Gastrocnemius medialis (tissue), 4 donors: ENCODE results near the gene R3HDM2. TPM values are rescaled to one million over a fixed set of nuclear protein-coding genes. Genes with fewer than 3 reads are reported as not detected.

ENCODE experiments used
- ATAC-seq, 2 donors: fragments of 150-250 bp; one replicate each; pipeline ENCODE4 v1.9.1; 2016
- DNase-seq, 2 donors: peaks; one replicate each; pipeline ENCODE4 v3.0.0-alpha.2; 2019
- H3K27ac ChIP-seq, 4 donors: fragments of 200-600 bp; sonication (generic); 1 replicate in 1 of 4; 2 replicates in 3 of 4; pipeline ENCODE4 v1.5.1; 2016 to 2018; ENCODE audit warnings: mild to moderate bottlenecking in 2 of 4, moderate library complexity in 1 of 4
- H3K27me3 ChIP-seq, 3 donors: fragments of 200-600 bp; sonication (generic) in 2 of 3; 1 replicate in 1 of 3; 2 replicates in 2 of 3; pipeline versions ENCODE4 v1.5.1 to v1.6.0; 2016 to 2019; ENCODE audit warnings: mild to moderate bottlenecking in 1 of 3, moderate library complexity in 1 of 3
- H3K36me3 ChIP-seq, 2 donors: fragments of 200-600 bp; sonication (generic) in 1 of 2; one replicate each; pipeline ENCODE4 v1.5.1; 2017 to 2018
- H3K4me1 ChIP-seq, 2 donors: fragments of 200-600 bp; sonication (generic) in 1 of 2; one replicate each; pipeline ENCODE4 v1.5.1; 2016 to 2017; ENCODE audit warnings: mild to moderate bottlenecking in 2 of 2
- H3K4me3 ChIP-seq, 4 donors: fragments of 200-600 bp; sonication (generic) in 3 of 4; 1 replicate in 1 of 4; 2 replicates in 3 of 4; pipeline ENCODE4 v1.5.1; 2016 to 2019; ENCODE audit warnings: mild to moderate bottlenecking in 2 of 4
- H3K9me3 ChIP-seq, 3 donors: fragments of 200-600 bp; sonication (generic) in 2 of 3; 1 replicate in 1 of 3; 2 replicates in 2 of 3; pipeline ENCODE4 v1.5.1; 2016 to 2019
- POLR2A ChIP-seq, 2 donors: fragments of 450-650 bp; IDR thresholded peaks; one replicate each; pipeline ENCODE4 v1.6.1; 2017; ENCODE audit warnings: antibody characterized with exemption in 2 of 2, mild to moderate bottlenecking in 2 of 2, moderate library complexity in 2 of 2
- in situ Hi-C, 4 donors: fragments of 200-750 bp; cut with MboI; loops; one replicate each; pipeline versions ENCODE4 v1.15.0 to v1.8.0; 2017; ENCODE audit warnings: low sequenced_read_pairs in 4 of 4
- intact Hi-C: fragments of 100-400 bp; cut with DNase I; formaldehyde crosslinking; loops from one replicate; pipeline ENCODE4 v1.15.1; 2023; ENCODE audit warnings: low total_unique reads
- total RNA-seq, 4 donors: library from RNA; depleted of rRNA; stranded (reverse); fragments of >200 nt; gene quantifications; one replicate each; pipeline versions ENCODE4 v1.1.0 to v1.2.3, GENCODE V29; 2016
- TF ChIP-seq, protein P1 (sequence below), 5 experiments: fragments of 450-650 bp in 3 of 5; fragments of 200-600 bp in 2 of 5; sonication (generic) in 2 of 5; IDR thresholded peaks in 4 of 5; conservative IDR thresholded peaks in 1 of 5; 1 replicate in 4 of 5; 2 replicates in 1 of 5; pipeline ENCODE4 v1.5.1; 2016 to 2019; ENCODE audit warnings: antibody characterized with exemption in 5 of 5, mild to moderate bottlenecking in 3 of 5, moderate library complexity in 3 of 5

The R3HDM2 gene
- total RNA-seq, 4 donors from 2014 or later = 24.1 to 27.1 (median 25.6) TPM

DNA sequence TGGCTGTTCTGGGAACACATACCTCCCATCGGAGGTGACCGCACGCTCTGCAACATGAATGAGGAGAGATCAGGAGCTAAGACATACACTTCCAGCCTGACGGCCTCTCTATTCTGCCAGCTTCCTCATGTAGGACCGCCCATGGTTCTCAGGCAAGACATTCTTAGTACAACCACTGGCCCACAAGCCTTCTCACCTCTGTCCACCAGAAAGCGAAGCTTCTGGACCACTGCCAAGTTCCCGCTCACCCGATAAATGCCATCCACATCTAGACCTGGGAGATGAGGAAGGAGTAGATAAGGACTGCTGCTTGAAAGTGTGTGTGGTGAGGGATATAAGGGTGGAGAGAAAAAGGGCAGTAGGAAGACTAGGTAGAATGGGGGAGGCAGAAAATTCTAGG lies 43.6 kb upstream of the R3HDM2 start:
- H3K36me3 ChIP-seq = no peaks in the 10 kb centered on the region
- H3K27ac ChIP-seq = no peak overlapping the region
- ATAC-seq = no peak
- DNase-seq = no peak
- in situ Hi-C loops (no loop called here), intact Hi-C loops (no loop called here)
- no peaks in the 10 kb centered on the region for H3K9me3 ChIP-seq
- no peak for TF ChIP-seq POLR2A (IDR thresholded peaks at IDR 0.05)
- peaks cover 41 to 47% (median 45%) of the 10 kb centered on the region in 3 donors for H3K27me3 ChIP-seq
- H3K4me3 ChIP-seq = no peak overlapping the region
- peaks cover 12% of the 10 kb centered on the region in 2 donors for H3K4me1 ChIP-seq

DNA sequence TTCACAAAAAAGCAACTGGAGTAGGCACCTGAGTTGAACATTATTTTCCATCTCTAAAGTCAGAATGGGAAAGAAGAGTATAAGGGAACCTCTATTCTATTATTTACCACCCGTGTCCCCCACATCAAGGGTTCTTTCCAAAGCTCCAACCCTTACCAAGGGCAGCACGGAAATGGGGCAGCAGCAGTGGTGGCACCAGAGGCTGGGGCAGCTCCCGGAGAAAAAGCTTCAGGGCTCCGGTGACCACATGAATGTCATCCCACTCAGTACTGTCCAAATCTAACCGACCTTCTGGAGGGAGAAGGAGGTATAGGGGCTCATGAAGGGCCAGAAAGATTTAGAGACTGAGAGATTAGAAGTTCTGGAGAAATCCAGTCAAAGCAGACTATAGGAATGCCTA lies 43.0 kb upstream of the R3HDM2 start:
- Histone ChIP-seq H3K9me3 (no peaks in the 10 kb centered on the region), H3K4me1 (peaks cover 12% of the 10 kb centered on the region in 2 donors), H3K27ac (no peak overlapping the region), H3K27me3 (peaks cover 41 to 47% (median 45%) of the 10 kb centered on the region in 3 donors), H3K4me3 (no peak overlapping the region), H3K36me3 (no peaks in the 10 kb centered on the region)
- TF ChIP-seq, protein P1, sequence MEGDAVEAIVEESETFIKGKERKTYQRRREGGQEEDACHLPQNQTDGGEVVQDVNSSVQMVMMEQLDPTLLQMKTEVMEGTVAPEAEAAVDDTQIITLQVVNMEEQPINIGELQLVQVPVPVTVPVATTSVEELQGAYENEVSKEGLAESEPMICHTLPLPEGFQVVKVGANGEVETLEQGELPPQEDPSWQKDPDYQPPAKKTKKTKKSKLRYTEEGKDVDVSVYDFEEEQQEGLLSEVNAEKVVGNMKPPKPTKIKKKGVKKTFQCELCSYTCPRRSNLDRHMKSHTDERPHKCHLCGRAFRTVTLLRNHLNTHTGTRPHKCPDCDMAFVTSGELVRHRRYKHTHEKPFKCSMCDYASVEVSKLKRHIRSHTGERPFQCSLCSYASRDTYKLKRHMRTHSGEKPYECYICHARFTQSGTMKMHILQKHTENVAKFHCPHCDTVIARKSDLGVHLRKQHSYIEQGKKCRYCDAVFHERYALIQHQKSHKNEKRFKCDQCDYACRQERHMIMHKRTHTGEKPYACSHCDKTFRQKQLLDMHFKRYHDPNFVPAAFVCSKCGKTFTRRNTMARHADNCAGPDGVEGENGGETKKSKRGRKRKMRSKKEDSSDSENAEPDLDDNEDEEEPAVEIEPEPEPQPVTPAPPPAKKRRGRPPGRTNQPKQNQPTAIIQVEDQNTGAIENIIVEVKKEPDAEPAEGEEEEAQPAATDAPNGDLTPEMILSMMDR (IDR thresholded peaks at IDR 0.05 in 4 of 5, conservative IDR thresholded peaks at IDR 0.05 in 1 of 5) = no peak
- no peak for TF ChIP-seq POLR2A (IDR thresholded peaks at IDR 0.05)
- no peak for ATAC-seq
- intact Hi-C loops (no loop called here), in situ Hi-C loops (no loop called here)
- DNase-seq = no peak

DNA sequence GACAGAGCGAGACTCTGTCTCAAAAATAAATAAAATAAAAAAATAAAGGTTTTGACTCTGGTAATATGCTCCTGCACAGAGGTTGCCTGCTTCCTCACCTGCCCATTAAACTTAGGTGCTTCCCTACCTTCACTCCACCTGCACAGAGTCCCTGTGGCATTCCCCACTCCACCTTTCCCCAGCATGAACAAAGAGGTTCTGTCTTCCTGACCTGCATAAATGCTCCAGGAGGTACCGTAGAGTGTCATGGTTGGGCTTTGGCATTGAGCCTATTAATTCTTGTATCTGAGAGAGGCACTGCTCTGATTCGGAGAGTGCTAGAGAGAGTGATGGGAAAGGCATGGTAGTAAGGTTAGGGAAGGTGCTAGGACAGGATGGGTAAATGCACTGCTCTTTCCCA lies 42.5 kb upstream of the R3HDM2 start:
- ATAC-seq = no peak
- H3K4me3 ChIP-seq = no peak overlapping the region
- intact Hi-C loops (no loop called here), in situ Hi-C loops (no loop called here)
- DNase-seq = no peak
- no peaks in the 10 kb centered on the region for H3K36me3 ChIP-seq
- H3K27me3 ChIP-seq = peaks cover 41 to 47% (median 45%) of the 10 kb centered on the region in 3 donors
- H3K4me1 ChIP-seq = peaks cover 12% of the 10 kb centered on the region in 2 donors
- H3K9me3 ChIP-seq = no peaks in the 10 kb centered on the region
- TF ChIP-seq, protein P1 (IDR thresholded peaks at IDR 0.05 in 4 of 5, conservative IDR thresholded peaks at IDR 0.05 in 1 of 5) = no peak
- no peak for TF ChIP-seq POLR2A (IDR thresholded peaks at IDR 0.05)
- no peak overlapping the region for H3K27ac ChIP-seq

DNA sequence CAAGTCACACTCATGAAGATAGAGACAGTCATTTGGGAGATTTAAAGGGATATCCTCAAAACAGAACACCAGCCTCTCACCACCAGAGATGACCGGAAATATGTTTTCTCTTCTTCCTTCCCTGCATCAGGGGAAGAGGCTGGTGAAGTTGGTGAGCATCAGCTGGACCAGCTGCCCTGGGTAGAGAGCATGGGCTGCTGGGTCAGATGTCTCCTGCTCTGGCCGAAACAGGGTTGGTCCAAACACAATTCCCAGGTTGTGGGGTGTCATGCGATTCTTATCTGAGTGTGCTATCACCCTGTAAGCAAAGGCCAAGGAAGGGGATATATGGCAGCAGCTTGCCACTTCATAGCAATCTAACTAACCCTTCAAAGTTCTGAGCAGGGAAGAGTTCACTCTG lies 41.5 kb upstream of the R3HDM2 start:
- no peaks in the 10 kb centered on the region for H3K36me3 ChIP-seq

DNA sequence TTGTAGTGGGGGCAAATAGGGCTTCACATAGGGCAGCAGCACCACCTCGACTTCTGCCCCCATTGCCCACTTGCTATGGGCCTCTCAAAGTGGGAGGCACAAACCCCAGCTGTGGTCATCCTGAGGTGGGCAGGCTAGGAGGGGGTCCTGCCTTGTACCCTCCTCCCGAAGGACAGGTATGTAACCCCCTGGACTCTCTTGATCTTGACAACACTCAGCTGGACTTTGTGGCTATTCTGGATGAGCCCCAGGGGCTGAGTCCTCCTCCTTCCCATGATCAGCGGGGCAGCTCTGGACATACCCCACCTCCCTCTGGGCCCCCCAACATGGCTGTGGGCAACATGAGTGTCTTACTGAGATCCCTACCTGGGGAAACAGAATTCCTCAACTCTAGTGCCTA lies 40.8 kb upstream of the R3HDM2 start:
- Histone ChIP-seq H3K4me1 (peaks cover 12% of the 10 kb centered on the region in 2 donors), H3K27me3 (peaks cover 33 to 43% (median 41%) of the 10 kb centered on the region in 3 donors), H3K27ac (no peak overlapping the region), H3K36me3 (no peaks in the 10 kb centered on the region), H3K9me3 (no peaks in the 10 kb centered on the region), H3K4me3 (no peak overlapping the region)
- in situ Hi-C loops = no loop called here
- DNase-seq = no peak
- no peak for ATAC-seq
- intact Hi-C loops = no loop called here
- TF ChIP-seq, protein P1 (IDR thresholded peaks at IDR 0.05 in 4 of 5, conservative IDR thresholded peaks at IDR 0.05 in 1 of 5) = no peak
- no peak for TF ChIP-seq POLR2A (IDR thresholded peaks at IDR 0.05)

More for the DNA sequence above, 41.5 kb upstream of the R3HDM2 start:
- in situ Hi-C loops = no loop called here
- DNase-seq (no peak), ATAC-seq (no peak)
- no peak overlapping the region for H3K4me3 ChIP-seq
- H3K27ac ChIP-seq = no peak overlapping the region
- peaks cover 12% of the 10 kb centered on the region in 2 donors for H3K4me1 ChIP-seq
- TF ChIP-seq POLR2A (IDR thresholded peaks at IDR 0.05) = no peak
- TF ChIP-seq, protein P1 (IDR thresholded peaks at IDR 0.05 in 4 of 5, conservative IDR thresholded peaks at IDR 0.05 in 1 of 5) = no peak
- peaks cover 40 to 47% (median 45%) of the 10 kb centered on the region in 3 donors for H3K27me3 ChIP-seq
- no peaks in the 10 kb centered on the region for H3K9me3 ChIP-seq
- intact Hi-C loops = no loop called here
